GM21360 (cell line): ENCODE results near the gene HNRNPL.
"Not testable (repeated sequence)": the region's sequence is repeated elsewhere in the genome, so short reads cannot be mapped to it uniquely, and the experiment has no call there.

Experiments
- ATAC-seq: cut with Tn5 transposase; IDR thresholded peaks from one replicate; pipeline ENCODE4 v1.9.1; 2021; ENCODE audit warnings: mild to moderate bottlenecking, moderate library complexity; ENCODE audit not compliant: unreplicated experiment

The HNRNPL gene

GRCh38 chr19:38806371-38806770 is 43.4 kb downstream of the HNRNPL start:
- no peak for ATAC-seq

GRCh38 chr19:38805180-38805579 is 44.6 kb downstream of the HNRNPL start:
- no peak for ATAC-seq

GRCh38 chr19:38803543-38803942 is 46.2 kb downstream of the HNRNPL start:
- ATAC-seq = no peak

GRCh38 chr19:38801359-38802095 is 48.3 kb downstream of the HNRNPL start:
- ATAC-seq = no peak

- ATAC-seq = no peak
Observed at GRCh38 chr19:38800577-38801347, 49.0 kb downstream of the HNRNPL start.

GRCh38 chr19:38799104-38799503 is 50.7 kb downstream of the HNRNPL start:
- ATAC-seq = no peak

- ATAC-seq = not testable (repeated sequence)
Observed at GRCh38 chr19:38797781-38798180, 52.0 kb downstream of the HNRNPL start.

- ATAC-seq = no peak
Observed at GRCh38 chr19:38796154-38796553, 53.6 kb downstream of the HNRNPL start.

- no peak for ATAC-seq
Observed at GRCh38 chr19:38795549-38795948, 54.2 kb downstream of the HNRNPL start.

GRCh38 chr19:38793671-38794070 is 56.1 kb downstream of the HNRNPL start:
- ATAC-seq = no peak

- no peak for ATAC-seq
Observed at GRCh38 chr19:38793177-38793576, 56.6 kb downstream of the HNRNPL start.

GRCh38 chr19:38792250-38793111 is 57.3 kb downstream of the HNRNPL start:
- no peak for ATAC-seq

GRCh38 chr19:38791451-38792064 is 58.2 kb downstream of the HNRNPL start:
- ATAC-seq = not testable (repeated sequence)

GRCh38 chr19:38790507-38791403 is 59.0 kb downstream of the HNRNPL start:
- ATAC-seq = not testable (repeated sequence)

- no peak for ATAC-seq
Observed at GRCh38 chr19:38788478-38789243, 61.1 kb downstream of the HNRNPL start, which contains the start of gene LGALS7B. LGALS7B (plus strand) TSS chr19:38789200; CDS start chr19:38789227, 27 bp downstream.

- no peak for ATAC-seq
Observed at GRCh38 chr19:38786572-38787265, 63.1 kb downstream of the HNRNPL start.
